ENCODE data around the gene GATA1.

The GATA1 gene

DNA sequence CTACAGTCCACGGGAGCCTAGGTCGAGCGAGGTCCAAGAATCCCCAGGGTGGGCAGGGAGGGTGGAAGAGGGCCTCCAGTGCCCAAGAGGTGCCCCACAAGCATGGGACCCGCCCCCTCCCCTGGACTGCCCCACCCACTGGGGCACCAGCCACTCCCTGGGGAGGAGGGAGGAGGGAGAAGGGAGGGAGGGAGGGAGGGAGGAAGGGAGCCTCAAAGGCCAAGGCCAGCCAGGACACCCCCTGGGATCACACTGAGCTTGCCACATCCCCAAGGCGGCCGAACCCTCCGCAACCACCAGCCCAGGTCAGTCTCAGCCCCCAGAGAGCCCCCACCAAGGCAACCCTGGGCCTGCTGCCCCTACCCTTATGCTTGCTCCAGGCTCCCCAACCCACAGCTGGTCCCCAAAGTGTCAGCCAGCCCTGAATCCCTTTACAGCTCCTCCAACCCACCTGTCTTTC, at the start of gene GATA1:
GATA1 (plus strand) TSS at position 250 of the 460 bp plus-strand sequence. CDS start 4,520 bp downstream, outside the sequence.
- DNase-seq, result no peak

DNA sequence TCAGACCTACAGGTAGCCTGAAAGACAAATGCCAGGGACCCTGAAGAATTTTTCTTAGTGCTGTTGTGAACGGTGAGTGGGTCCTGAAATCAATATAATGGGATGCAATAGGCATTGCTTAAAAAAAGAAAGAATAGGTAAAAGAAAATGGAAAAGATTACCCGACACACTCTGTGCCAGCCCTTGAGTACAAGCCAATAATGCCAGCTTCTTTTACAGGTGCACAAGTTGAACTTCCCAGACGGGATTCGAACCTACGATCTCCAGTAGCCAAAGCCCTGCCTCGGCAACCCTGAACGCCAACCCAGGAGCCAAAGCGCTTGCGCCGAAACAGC, 49.5 kb upstream of the GATA1 start:
- no peak for DNase-seq

GRCh38 chrX:48737213-48737938, 49.0 kb upstream of the GATA1 start:
- DNase-seq, result peak; percentile 99

- DNase-seq, result no peak
These were observed 48.5 kb upstream of the GATA1 start for GRCh38 chrX:48737940-48738339.

- DNase-seq, result no peak
These were observed 44.6 kb upstream of the GATA1 start for GRCh38 chrX:48741834-48742233.

GRCh38 chrX:48745222-48745621, 41.2 kb upstream of the GATA1 start:
- no peak for DNase-seq

- no peak for DNase-seq
These were observed 38.9 kb upstream of the GATA1 start for GRCh38 chrX:48747415-48748016.

- DNase-seq, result no peak
These were observed 37.2 kb upstream of the GATA1 start for GRCh38 chrX:48749182-48749581.

DNA sequence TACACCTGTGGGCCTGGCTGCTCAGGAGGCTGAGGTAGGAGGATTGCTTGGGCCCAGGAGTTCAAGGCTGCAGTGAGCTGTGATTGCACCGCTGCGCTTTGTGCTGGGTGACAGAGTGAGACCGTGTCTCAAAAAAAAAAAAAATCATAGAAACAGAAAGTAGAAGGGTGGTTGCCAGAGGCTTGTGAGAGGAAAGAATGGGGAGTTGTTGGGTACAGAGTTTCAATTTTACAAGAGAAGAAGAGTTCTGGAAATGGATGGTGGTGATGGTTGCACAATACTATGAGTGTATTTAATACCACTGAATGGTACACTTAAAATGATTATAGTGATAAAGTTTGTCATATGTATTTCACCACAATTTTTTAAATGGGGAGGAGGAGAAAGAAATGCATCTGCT, 35.0 kb upstream of the GATA1 start:
- DNase-seq, result no peak

DNA sequence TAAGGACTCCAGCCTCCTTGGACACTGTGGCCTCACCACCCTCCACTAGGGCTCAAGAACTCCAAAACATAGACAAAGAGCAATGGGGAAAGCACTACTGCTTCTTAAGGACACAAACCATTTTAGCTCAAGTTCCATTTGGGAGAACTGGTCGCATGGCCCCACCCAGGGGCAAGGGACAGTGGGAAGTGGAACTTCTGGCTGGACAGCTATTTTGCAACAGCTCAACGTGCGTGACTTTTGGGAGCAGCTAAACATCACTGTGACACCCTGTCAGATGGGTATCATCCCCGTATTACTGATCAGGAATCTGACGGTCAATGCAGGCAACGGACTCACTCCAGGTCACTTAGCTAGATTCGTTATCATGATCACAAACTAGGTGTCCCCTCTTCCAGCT, 33.9 kb upstream of the GATA1 start:
- DNase-seq, result no peak

GRCh38 chrX:48753708-48754228, 32.6 kb upstream of the GATA1 start:
- DNase-seq, result no peak

- DNase-seq, result no peak
These were observed 32.2 kb upstream of the GATA1 start for GRCh38 chrX:48754238-48754637.

DNA sequence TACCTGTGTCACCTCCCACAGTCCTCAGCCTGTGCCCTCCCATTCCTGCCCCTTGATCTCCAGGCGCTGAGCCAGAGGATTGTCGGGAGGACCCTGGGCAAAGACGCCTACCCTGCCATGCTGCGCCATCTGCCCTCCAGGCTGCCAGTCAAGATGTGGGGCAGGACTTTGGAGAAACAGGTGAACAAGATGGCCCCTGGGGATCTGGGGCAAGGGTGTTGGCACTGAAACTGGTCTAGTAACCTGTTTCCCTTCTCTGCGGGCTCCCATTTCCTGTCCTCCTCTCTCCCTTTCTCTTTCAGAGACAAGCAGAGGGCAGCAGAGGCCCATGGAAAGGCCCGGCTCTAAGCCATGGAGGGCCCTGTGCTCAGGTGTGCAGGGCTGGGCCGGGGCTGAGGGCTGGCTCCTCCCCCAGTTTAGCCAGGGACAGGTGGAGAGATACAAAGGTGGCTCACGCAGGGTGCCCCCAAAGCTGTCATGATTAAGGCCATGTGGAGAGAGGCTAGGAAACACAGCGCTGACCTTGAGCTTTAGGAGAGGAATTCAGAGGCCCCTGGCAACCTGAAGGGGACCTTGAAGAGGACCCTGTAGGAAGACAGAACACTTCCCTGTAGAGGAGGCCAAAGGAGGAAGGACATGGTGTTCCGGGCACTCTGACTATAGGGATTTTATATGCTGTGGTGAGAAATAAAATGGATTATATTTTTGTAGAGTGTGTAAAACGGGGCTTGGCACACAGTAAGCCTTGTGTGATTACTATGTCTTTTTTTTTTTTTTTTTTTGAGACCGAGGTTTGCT, 24.5 kb upstream of the GATA1 start, which contains the start of gene GLOD5:
GLOD5 (plus strand) TSS at position 74 of the 798 bp plus-strand sequence; CDS start at position 118, 44 bp downstream.
- DNase-seq, result peak; percentile 93

GRCh38 chrX:48769230-48769629, 17.2 kb upstream of the GATA1 start:
- no peak for DNase-seq

DNA sequence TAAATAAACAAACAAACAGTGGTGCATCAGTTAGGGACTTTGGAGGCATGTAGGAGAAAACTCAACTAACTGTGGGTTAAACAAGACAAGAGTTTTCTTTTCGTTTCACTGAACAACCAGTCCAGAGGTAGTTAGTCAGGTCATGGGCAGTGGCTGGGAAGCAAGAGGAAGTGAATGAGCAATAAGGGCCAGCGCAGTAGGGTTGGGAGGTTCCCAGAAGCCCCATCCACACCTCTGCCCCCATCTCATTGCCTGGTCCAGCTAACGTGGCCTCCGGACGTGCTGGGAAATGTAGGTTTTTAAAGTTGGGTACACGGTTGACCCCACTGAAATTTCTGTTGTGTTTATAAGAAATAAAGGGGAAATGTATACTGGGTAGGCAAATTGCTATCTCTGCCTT, 16.1 kb upstream of the GATA1 start:
- DNase-seq, result no peak

DNA sequence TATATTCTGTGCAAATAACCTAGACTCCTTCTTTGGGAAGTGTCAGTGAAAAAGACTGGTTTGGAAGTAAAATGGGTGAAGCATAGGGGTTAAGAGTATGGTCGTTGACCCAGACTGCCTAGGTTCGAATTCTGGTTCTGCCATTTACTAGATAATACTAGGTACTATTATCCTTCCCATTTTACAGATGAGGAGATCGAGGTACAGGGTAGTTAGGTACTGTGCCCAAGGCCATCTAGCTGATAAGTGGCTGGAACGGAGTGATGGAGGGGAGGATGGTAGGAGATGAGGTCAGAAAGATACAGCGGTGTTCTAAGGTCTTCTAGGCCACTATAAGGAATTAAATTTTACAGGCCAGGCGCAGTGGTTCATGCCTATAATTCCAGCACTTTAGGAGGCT, 13.8 kb upstream of the GATA1 start:
- DNase-seq, result no peak

GRCh38 chrX:48776818-48777439, 9.5 kb upstream of the GATA1 start:
- DNase-seq, result no peak

- DNase-seq, result no peak
These were observed 7.0 kb upstream of the GATA1 start for GRCh38 chrX:48779399-48779798.

DNA sequence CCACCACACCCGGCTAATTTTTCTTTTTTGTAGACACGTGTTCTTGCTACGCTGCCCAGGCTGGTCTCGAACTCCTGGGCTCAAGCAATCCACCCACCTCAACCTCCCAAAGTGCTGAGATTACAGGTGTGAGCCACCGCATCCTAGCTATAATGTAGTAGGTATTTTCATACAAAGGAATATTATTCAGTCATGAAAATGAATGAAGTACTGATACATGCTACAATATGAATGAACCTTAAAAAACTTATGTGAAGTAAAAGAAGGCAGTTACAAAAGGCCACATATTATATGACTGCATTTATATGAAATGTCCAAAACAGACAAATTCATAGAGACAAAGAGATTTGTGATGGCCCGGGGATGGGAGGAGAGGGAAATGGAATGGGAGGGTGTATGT, 4.7 kb upstream of the GATA1 start:
- DNase-seq, result no peak

- DNase-seq, result no peak
These were observed 4.2 kb upstream of the GATA1 start for GRCh38 chrX:48782216-48782615.

- no peak for DNase-seq
These were observed 3.6 kb upstream of the GATA1 start for GRCh38 chrX:48782795-48783194.

DNA sequence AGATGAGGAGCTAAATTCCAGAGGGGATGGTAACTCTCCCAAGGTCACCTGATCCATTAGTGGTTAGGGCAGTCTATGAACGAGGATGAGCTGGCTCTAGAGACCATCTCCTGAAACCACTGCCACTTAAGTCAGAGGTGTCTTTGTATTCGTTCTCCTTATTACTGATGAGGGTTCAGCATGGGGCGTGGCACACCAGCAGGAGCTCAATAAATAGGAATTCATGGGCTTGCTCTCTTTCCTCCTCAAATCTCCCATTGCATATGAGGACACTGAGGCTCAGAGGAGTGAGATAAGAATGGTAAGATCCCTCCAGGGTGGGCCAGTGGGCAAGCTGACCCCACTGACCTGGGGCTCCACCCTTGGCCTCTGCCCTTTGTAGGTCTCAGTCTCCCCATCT, 1.7 kb upstream of the GATA1 start:
- DNase-seq, result no peak

GRCh38 chrX:48785186-48785539, 1.2 kb upstream of the GATA1 start:
- no peak for DNase-seq

Measured in DMS53 (cell line).